OCI-LY7 (cell line): ENCODE measurements around the gene PADI4.

Source experiments
- EZH2phosphoT487 ChIP-seq: fragments of 200-600 bp; sonication (generic); IDR thresholded peaks from 2 replicates; pipeline ENCODE4 v1.6.1; 2018; ENCODE audit warnings: low read depth, borderline replicate concordance, mild to moderate bottlenecking, mixed run types, antibody characterized with exemption, low read length, moderate library complexity, mixed read lengths
- TF ChIP-seq, protein P1 (sequence below): fragments of 200-600 bp; sonication (generic); conservative IDR thresholded peaks from 2 replicates; pipeline ENCODE4 v1.5.1; 2014; ENCODE audit warnings: mild to moderate bottlenecking, antibody characterized with exemption, low read length, moderate library complexity, mixed read lengths

DNA sequence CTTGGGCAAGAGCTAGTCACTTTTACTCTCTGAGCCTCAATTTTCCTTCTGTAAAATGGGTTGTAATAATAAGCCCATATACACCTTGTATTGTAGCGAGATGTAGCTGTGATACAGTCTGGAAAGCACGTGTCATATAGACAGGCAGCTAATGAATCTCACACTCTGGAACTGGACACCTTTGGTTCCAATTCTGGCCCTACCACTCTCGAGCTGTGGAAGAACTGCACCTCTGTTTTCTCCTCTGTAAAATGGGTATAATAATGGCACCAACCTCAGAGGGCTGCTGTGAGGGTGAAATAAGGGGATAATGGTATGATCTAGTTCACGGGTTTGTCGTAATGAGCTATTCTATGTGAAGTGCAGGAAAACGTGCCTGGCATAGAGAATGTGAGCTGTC, 668 bp upstream of the PADI4 start:
- TF ChIP-seq, protein P1, sequence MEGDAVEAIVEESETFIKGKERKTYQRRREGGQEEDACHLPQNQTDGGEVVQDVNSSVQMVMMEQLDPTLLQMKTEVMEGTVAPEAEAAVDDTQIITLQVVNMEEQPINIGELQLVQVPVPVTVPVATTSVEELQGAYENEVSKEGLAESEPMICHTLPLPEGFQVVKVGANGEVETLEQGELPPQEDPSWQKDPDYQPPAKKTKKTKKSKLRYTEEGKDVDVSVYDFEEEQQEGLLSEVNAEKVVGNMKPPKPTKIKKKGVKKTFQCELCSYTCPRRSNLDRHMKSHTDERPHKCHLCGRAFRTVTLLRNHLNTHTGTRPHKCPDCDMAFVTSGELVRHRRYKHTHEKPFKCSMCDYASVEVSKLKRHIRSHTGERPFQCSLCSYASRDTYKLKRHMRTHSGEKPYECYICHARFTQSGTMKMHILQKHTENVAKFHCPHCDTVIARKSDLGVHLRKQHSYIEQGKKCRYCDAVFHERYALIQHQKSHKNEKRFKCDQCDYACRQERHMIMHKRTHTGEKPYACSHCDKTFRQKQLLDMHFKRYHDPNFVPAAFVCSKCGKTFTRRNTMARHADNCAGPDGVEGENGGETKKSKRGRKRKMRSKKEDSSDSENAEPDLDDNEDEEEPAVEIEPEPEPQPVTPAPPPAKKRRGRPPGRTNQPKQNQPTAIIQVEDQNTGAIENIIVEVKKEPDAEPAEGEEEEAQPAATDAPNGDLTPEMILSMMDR, result no peak
- no peak for TF ChIP-seq EZH2phosphoT487
